GM18858 (cell line): ENCODE results near the gene IFNGR2.
"Not testable (repeated sequence)": the region's sequence is repeated elsewhere in the genome, so short reads cannot be mapped to it uniquely, and the experiment has no call there.

Experiments used
- ATAC-seq: cut with Tn5 transposase; IDR thresholded peaks from one replicate; pipeline ENCODE4 v1.9.1; 2021; ENCODE audit not compliant: unreplicated experiment

The IFNGR2 gene, protein sequence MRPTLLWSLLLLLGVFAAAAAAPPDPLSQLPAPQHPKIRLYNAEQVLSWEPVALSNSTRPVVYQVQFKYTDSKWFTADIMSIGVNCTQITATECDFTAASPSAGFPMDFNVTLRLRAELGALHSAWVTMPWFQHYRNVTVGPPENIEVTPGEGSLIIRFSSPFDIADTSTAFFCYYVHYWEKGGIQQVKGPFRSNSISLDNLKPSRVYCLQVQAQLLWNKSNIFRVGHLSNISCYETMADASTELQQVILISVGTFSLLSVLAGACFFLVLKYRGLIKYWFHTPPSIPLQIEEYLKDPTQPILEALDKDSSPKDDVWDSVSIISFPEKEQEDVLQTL

DNA sequence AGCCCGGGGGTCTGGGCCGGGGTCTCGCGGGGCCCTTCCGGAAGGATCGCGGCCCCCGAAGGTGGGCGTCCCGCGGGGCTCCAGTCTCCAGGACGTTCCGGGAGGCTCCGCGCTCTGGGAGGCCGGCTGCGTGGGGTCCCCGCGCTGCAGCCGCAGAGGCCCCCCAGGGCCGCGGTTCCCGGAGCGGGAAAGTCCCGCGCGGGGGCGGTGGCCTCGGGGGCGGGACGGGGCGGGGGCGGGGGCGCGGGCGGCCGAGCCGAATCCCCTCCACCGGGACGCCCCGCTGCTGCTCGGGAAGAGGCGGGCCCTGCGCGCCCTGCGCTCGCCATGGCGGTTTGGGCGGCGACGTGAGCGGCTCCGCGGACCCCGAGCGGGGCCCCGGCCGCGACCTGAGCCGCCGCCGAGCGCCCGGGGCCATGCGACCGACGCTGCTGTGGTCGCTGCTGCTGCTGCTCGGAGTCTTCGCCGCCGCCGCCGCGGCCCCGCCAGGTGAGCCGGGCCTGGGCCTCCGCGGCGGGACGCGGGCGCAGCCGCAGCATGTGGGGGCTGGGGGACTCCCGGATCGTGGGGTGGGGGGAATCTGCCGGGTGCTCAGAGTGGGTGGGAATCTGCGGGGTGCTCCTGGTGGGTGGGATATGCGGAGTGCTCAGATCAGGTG is at the start of gene IFNGR2:
TSS of gene IFNGR2 (plus strand) at position 286 of the 658 bp plus-strand sequence. CDS start at position 417, 131 bp downstream.
- no peak for ATAC-seq

DNA sequence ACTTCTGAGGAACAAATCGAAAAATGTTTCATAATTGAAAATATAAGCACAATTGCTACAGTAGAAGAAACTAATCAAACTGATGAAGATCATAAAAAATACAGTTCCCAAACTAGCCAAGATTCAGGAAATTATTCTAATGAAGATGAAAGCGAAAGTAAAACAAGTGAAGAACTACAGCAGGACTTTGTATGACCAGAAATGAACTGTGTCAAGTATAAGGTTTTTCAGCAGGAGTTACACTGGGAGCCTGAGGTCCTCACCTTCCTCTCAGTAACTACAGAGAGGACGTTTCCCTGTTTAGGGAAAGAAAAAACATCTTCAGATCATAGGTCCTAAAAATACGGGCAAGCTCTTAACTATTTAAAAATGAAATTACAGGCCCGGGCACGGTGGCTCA is 47.9 kb upstream of the IFNGR2 start:
- no peak for ATAC-seq

DNA sequence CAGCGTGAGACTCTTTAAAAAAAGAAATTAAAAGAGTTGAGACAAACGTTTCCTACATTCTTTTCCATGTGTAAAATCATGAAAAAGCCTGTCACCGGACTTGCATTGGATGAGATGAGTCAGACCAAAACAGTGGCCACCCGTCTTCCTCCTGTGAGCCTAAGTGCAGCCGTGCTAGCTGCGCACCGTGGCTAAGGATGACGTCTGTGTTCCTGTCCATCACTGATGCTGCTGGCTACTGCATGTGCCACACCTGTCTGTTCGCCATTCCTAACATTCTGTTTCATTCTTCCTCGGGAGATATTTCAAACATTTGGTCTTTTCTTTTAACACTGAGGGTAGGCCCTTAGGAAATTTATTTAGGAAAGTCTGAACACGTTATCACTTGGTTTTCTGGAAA is 47.2 kb upstream of the IFNGR2 start:
- ATAC-seq = no peak

DNA sequence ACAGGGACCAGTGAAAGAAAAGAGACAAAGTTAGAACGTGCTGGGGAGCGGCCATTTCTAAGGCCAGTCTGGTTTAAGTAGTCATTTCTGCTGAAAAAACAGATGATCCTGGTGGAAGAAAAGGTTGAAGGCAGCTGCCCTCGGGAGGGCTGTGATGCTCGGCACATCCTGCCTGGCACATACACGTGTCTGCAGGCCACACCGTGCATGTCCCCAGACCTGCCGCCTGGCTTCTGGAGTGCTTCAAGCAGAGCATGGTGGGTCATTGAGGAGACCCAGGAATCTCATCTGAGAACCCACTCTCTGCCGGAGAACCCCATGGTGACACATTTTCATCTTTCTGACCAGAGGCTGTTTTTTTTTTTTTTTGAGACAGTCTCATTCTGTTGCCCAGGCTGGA is 46.0 kb upstream of the IFNGR2 start:
- ATAC-seq = no peak

DNA sequence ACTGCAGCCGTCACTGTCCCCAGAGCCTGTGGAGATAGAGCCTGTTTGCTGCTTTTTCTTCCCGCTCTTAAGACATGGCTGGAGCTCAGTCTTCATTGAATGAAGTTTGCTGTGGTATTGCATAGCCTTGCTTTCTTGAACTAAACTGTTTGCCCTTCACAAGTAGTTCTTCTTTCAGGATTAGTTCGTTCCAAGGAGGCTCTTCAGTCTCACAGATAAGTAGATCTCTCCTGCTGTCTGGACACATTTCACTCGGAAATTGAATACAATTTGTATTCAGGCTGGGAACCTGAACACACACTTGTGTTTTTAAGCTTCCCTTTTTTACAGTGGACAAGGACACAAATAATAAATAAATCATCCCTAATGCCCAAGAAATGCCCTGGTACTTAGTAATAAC is 43.8 kb upstream of the IFNGR2 start:
- ATAC-seq = no peak

GRCh38 chr21:33360281-33360680 is 42.9 kb upstream of the IFNGR2 start:
- ATAC-seq = no peak

GRCh38 chr21:33360881-33361602 is 42.2 kb upstream of the IFNGR2 start:
- no peak for ATAC-seq

- no peak for ATAC-seq
Observed at GRCh38 chr21:33362044-33362555, 41.1 kb upstream of the IFNGR2 start.

- not testable (repeated sequence) for ATAC-seq
Observed at GRCh38 chr21:33363911-33364609, 39.2 kb upstream of the IFNGR2 start.

DNA sequence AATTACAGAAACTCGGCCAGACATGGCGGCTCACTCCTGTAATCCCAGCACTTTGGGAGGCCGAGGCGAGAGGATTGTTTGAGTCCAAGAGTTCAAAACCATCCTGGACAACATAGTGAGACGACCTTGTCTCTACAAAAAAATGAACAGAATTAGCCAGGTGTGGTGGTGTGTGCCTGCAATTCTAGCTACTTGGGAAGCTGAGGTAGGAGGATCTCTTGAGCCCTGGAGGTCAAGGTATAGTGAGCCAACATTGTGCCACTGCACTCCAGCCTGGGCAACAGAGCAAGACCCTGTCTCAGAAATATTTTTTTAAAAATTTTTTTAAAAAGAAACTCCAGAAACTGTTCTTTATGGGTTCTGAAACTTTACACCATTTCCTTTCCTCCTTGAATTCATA is 38.4 kb upstream of the IFNGR2 start:
- no peak for ATAC-seq

DNA sequence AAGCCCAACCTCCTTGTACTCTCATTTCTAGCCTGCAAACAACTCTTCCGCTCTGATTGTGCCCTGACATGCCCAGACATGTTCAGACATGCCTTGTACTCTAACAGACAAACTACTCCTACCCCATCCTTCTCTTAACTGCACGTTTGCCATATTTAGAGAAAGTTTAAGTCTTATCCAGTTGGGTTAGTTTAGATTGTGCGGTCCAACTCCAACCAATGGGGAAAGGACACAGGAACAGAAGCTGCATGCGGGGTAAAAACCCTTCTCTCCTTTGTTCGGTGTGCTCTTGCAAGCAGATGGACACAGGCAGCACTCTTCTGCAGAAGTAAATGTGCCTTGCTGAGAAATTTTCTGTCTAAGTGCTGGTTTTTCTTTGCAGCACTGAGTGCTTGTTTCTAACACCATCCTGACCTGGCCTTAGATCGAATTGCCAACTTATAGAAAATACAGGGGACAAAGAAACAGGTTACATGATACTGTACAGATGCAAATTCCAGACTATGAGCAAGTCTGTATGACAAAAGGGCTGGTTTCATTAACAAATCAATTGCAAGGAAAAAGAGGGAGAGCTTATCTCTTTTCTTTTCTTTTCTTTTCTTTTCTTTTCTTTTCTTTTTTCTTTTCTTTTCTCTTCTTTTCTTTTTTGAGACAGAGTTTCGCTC is 35.8 kb upstream of the IFNGR2 start:
- no peak for ATAC-seq

GRCh38 chr21:33368124-33368523 is 35.1 kb upstream of the IFNGR2 start:
- no peak for ATAC-seq

DNA sequence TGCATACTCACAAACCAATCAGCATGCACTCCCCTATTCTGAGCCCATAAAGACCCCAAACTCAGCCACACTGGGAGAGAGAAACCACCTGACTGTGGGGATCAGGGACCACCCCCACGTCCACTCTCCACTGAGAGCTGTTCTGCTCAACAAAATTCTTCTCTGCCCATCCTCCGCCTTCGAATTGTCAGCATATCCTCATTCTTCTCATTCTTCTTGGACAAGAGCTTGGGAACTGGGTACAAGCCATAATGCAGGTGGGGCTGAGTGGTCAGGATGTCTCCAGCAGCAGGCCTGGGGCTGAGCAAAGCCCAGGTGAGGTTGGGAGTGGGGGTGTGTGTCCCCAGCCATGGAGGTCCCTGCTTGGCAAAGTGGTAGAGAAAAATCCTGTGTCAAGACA is 34.6 kb upstream of the IFNGR2 start:
- ATAC-seq = no peak

GRCh38 chr21:33369586-33369985 is 33.6 kb upstream of the IFNGR2 start:
- no peak for ATAC-seq

DNA sequence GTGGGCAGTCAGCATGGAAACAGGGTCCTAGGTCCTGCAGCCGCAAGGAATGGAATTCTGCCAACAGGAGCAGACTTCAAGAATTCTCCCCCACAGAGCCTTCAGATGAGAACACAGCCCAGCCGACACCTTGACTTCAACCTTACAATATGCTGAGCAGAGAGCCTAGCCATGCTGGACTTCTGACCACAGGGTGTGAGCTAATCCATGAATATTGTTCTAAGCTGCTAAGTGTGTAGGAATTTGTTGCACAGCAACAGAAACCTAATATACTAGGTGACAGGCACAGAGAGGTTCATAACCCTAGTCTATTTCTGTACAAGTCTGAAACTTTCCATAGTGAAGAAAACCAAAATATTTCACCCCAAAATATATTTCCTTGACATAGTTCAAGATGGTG is 32.9 kb upstream of the IFNGR2 start:
- ATAC-seq = no peak

DNA sequence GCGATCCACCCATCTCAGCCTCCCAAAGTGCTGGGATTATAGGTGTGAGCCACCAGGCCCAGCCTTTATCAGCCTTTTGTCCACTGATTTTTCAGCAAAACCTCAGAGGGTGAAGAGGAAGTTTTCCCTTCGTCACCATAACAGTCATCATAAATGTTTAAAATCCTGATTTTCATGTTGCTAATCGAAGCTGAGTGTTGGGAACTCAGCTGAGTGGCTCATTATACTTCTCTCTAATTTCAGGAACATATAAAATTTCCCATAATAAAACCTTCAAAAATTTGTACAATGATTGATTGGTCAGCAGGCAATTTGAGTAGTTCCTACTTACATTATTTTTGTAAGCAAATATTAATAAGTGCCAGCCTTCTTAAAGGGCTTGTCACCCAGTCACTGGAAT is 31.8 kb upstream of the IFNGR2 start:
- no peak for ATAC-seq

DNA sequence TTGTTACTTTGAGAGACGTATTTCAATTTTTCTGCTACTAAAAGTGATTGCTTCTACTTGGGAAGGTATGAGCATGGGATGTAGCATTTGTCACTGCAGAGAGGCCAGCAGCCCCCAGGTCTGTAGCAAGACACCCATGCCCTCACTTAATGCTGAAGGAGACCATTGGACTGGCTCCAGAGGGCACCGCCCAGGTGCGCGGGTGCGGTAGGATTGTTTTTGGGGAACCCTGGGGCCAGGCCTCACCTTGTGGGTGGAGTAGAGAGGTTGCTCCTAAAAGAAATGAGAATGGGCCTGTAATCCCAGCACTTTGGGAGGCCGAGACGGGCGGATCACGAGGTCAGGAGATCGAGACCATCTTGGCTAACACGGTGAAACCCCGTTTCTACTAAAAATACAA is 30.6 kb upstream of the IFNGR2 start:
- ATAC-seq = no peak

DNA sequence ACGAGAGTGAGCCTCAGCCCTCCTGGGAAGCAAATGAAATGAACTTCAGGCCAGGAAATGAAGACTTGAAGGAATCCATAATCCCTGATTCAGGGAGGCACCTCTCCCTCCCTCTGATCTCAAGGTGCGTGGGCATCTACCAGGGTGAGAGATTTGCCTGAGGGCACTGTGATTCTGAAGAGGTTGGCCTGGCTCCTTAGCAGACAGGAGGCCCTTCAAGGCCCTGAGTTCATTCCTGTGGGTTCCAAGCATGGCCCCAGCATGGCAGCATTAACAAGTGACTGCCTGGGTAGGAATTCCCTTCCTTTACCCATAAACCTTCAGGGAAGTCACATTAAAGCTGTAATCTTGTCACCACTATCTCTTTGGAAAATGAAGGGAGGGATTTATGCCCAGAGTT is 29.8 kb upstream of the IFNGR2 start:
- ATAC-seq = no peak

- ATAC-seq = no peak
Observed at GRCh38 chr21:33374080-33374449, 29.1 kb upstream of the IFNGR2 start.

GRCh38 chr21:33374450-33375096 is 28.6 kb upstream of the IFNGR2 start:
- no peak for ATAC-seq
